ENCODE data around the gene ASZ1.

The ASZ1 gene

GRCh38 chr7:117349570-117349969 is 77.7 kb downstream of the ASZ1 start:
- H3K9ac ChIP-seq (ENCODE audit: low read depth, low read length): no peak overlapping the region
- H3K36me3 ChIP-seq (ENCODE audit: insufficient read depth, low read length): no peaks in the 10 kb centered on the region
- no peak overlapping the region for H3K4me3 ChIP-seq (ENCODE audit: low read depth in 1 of 2, low read length in 2 of 2)
- H3K4me2 ChIP-seq (ENCODE audit: insufficient read depth, low read length): no peak overlapping the region
- H3K4me1 ChIP-seq (ENCODE audit: insufficient read depth, low read length): no peaks in the 10 kb centered on the region
- TF ChIP-seq EZH2 (IDR thresholded peaks at IDR 0.05; ENCODE audit: borderline replicate concordance, low read depth, low read length, severe bottlenecking) (no peak), CTCF (IDR thresholded peaks at IDR 0.05; ENCODE audit: borderline replicate concordance, extremely low read depth, low read length, poor library complexity, severe bottlenecking) (no peak)
- H4K20me1 ChIP-seq (ENCODE audit: insufficient read depth, low read length): no peaks in the 10 kb centered on the region
- DNase-seq (no peak), ATAC-seq (ENCODE audit: insufficient read depth, low read depth) (no peak)
- no peak overlapping the region for H2AFZ ChIP-seq (ENCODE audit: low read depth, low read length)
- H3K27ac ChIP-seq (ENCODE audit: low read length): no peak overlapping the region
- no peaks in the 10 kb centered on the region for H3K27me3 ChIP-seq (ENCODE audit: insufficient read depth, low read length, poor library complexity)
- no peaks in the 10 kb centered on the region for H3K9me3 ChIP-seq (ENCODE audit: insufficient read depth, low read length, severe bottlenecking)
- no peaks in the 10 kb centered on the region for H3K79me2 ChIP-seq (ENCODE audit: insufficient read depth, low read length)

- Histone ChIP-seq H3K27me3 (ENCODE audit: insufficient read depth, low read length, poor library complexity) (no peaks in the 10 kb centered on the region), H3K27ac (ENCODE audit: low read length) (no peak overlapping the region), H3K4me2 (ENCODE audit: insufficient read depth, low read length) (no peak overlapping the region), H3K36me3 (ENCODE audit: insufficient read depth, low read length) (no peaks in the 10 kb centered on the region), H3K4me3 (ENCODE audit: low read depth in 1 of 2, low read length in 2 of 2) (no peak overlapping the region), H3K9ac (ENCODE audit: low read depth, low read length) (no peak overlapping the region), H3K9me3 (ENCODE audit: insufficient read depth, low read length, severe bottlenecking) (no peaks in the 10 kb centered on the region), H4K20me1 (ENCODE audit: insufficient read depth, low read length) (no peaks in the 10 kb centered on the region), H3K4me1 (ENCODE audit: insufficient read depth, low read length) (no peaks in the 10 kb centered on the region), H3K79me2 (ENCODE audit: insufficient read depth, low read length) (no peaks in the 10 kb centered on the region), H2AFZ (ENCODE audit: low read depth, low read length) (no peak overlapping the region)
- TF ChIP-seq CTCF (IDR thresholded peaks at IDR 0.05; ENCODE audit: borderline replicate concordance, extremely low read depth, low read length, poor library complexity, severe bottlenecking): no peak
- no peak for TF ChIP-seq EZH2 (IDR thresholded peaks at IDR 0.05; ENCODE audit: borderline replicate concordance, low read depth, low read length, severe bottlenecking)
- ATAC-seq (ENCODE audit: insufficient read depth, low read depth) (0 out of 3 replicates have a peak, but pooled peaks have one; percentile 12), DNase-seq (no peak)
Measured at GRCh38 chr7:117347962-117348672, 79.2 kb downstream of the ASZ1 start.

- H3K27ac ChIP-seq (ENCODE audit: low read length): no peak overlapping the region
- no peaks in the 10 kb centered on the region for H3K4me1 ChIP-seq (ENCODE audit: insufficient read depth, low read length)
- TF ChIP-seq CTCF (IDR thresholded peaks at IDR 0.05; ENCODE audit: borderline replicate concordance, extremely low read depth, low read length, poor library complexity, severe bottlenecking) (no peak), EZH2 (IDR thresholded peaks at IDR 0.05; ENCODE audit: borderline replicate concordance, low read depth, low read length, severe bottlenecking) (no peak)
- no peaks in the 10 kb centered on the region for H3K79me2 ChIP-seq (ENCODE audit: insufficient read depth, low read length)
- no peaks in the 10 kb centered on the region for H4K20me1 ChIP-seq (ENCODE audit: insufficient read depth, low read length)
- no peaks in the 10 kb centered on the region for H3K36me3 ChIP-seq (ENCODE audit: insufficient read depth, low read length)
- no peak overlapping the region for H2AFZ ChIP-seq (ENCODE audit: low read depth, low read length)
- H3K27me3 ChIP-seq (ENCODE audit: insufficient read depth, low read length, poor library complexity): no peaks in the 10 kb centered on the region
- H3K4me2 ChIP-seq (ENCODE audit: insufficient read depth, low read length): no peak overlapping the region
- H3K9me3 ChIP-seq (ENCODE audit: insufficient read depth, low read length, severe bottlenecking): no peaks in the 10 kb centered on the region
- ATAC-seq (ENCODE audit: insufficient read depth, low read depth) (no peak), DNase-seq (no peak)
- H3K9ac ChIP-seq (ENCODE audit: low read depth, low read length): no peak overlapping the region
- no peak overlapping the region for H3K4me3 ChIP-seq (ENCODE audit: low read depth in 1 of 2, low read length in 2 of 2)
Measured at GRCh38 chr7:117347480-117347879, 79.8 kb downstream of the ASZ1 start.

Data from DND-41 (cell line).